Measurements from ENCODE around the gene CDC42EP4.

Gene CDC42EP4

DNA sequence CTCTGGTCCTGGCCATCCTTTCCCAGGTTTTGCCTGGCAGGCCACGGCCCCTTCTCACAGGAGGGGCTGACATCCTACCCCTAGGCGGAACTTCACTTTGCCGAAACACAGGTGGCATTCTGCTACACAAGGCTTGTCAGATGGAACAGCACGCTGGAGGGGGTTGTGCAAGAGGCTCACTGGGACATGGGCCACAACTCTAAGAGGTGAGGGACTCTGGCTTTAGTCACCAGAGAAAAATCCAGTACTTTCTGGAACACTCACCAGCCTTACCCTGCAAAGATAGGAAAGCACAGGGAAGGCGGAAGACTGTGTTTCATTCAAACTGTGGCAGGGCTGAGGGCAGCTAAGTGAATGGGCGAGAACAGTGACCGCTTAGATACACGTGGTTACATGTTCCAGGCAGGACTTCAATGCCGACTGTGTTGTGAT lies 18.3 kb downstream of the CDC42EP4 start:
- DNase-seq = no peak

- no peak for DNase-seq
Observed at GRCh38 chr17:73293031-73293430, 18.8 kb downstream of the CDC42EP4 start.

- no peak for DNase-seq
Observed at GRCh38 chr17:73292031-73292531, 19.7 kb downstream of the CDC42EP4 start.

DNA sequence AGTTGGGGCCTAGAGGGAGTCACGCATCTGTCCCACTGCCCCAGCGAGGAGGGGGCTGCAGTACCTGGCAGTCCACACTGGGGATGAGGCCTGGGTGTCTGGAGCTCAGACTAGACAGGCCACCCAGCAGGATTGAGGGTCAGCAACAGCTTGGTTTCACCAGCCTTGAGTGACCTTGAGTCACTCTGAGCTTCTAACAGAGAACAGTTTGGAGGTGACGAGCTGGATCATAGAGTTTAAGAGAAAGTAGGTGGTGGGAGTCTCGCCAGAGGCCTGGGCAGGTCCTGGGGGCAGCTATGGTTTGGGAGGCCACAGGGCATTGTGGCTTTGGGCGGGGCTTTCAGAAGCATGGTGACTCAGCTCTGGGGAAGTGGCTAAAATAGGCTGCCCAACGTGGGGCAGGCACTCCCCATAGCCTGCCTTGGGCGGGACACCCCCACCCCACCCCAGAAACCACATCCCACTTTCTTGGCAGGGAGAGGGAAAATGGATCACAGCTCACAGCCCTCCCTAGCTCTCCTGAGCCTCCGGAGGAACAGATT lies 20.5 kb downstream of the CDC42EP4 start:
- peak in 1 of 2 experiments; percentile 23 for DNase-seq

GRCh38 chr17:73290399-73291259 lies 21.2 kb downstream of the CDC42EP4 start:
- DNase-seq = no peak

DNA sequence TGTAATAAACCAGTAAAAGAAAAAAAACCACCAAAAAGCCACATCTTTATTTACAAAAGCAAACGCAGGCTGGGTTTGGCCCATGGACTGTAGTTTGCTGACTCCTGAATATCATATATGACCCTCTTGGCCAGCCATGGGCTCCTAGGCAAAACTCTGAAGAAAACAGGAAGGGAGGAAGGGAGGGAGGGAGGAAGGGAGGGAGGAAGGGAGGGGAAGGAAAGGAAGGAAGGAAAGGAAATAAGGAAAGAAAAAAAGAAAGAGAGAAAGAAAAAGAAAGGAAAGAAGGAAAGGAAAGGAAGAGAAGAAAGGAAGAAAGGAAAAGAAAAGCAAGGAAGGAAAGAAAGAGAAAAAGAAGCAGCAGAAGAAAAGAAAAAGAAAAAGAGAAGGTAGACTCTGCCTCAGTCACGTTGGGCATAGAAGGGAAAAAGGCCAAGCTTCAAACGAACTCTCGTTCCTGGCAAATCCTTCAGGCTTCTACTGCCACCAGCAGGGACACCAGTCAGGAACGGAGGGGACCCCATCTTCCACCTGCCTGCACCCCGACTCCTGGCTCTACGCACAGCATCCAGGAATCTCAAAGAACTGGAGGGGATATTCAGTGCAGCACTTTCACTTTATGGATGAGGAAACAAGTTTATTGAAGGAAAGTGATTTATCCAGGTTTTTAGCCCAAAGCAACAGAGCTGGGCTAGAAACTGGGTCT lies 22.1 kb downstream of the CDC42EP4 start:
- DNase-seq = no peak

DNA sequence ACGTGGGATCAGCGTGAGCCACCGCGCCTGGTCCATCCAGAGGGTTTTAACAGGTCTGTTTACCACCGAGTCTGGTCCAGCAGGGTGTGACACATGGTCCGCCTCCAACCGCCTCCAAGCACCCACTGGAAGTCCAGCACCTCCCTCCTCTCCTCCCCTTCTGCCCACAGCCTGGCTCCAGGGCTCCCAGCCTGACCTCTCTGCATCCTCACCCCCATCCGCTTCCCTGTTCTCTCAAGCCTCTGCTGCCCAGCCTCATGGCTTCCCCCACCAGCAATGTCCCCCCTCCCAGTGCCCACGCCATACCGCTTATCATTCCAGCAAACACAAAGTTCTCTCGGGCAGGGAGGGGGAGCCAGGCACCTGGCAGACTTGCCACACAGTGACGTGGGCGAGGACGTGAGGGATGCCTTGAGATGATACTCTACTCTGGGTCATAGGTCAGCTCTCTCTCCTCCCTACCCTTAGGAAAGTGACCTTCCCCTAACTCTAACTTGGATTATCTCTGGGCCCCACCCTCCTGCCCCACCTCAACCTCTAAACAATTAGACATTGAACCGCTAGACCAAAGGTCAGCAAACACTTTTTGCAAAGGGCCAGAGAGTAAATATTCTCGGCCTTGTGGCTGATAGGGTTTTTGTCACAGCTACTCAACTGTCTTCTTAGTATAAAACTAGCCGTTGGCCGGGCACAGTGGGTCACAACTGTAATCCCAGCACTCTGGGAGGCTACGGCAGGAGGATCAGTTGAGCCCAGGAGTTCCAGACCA lies 23.1 kb downstream of the CDC42EP4 start:
- DNase-seq = no peak

GRCh38 chr17:73286863-73287296 lies 24.9 kb downstream of the CDC42EP4 start:
- no peak for DNase-seq

GRCh38 chr17:73285916-73286862 lies 25.6 kb downstream of the CDC42EP4 start:
- DNase-seq = no peak

DNA sequence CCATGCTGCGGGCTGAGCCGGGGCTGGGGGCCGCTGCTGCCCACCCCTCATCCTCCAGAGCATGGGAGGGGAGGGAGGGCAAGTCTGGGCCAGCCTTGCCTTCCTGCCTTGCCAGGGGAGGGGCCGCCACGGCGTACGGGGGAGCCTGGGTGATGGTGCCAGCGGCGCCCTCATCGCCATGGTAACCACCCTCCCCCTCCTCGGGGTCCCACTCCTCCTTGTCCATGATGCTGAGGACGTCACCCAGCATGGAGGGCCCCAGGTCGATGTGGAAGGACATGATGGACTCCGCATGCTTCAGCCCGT lies 26.2 kb downstream of the CDC42EP4 start:
- DNase-seq = no peak

DNA sequence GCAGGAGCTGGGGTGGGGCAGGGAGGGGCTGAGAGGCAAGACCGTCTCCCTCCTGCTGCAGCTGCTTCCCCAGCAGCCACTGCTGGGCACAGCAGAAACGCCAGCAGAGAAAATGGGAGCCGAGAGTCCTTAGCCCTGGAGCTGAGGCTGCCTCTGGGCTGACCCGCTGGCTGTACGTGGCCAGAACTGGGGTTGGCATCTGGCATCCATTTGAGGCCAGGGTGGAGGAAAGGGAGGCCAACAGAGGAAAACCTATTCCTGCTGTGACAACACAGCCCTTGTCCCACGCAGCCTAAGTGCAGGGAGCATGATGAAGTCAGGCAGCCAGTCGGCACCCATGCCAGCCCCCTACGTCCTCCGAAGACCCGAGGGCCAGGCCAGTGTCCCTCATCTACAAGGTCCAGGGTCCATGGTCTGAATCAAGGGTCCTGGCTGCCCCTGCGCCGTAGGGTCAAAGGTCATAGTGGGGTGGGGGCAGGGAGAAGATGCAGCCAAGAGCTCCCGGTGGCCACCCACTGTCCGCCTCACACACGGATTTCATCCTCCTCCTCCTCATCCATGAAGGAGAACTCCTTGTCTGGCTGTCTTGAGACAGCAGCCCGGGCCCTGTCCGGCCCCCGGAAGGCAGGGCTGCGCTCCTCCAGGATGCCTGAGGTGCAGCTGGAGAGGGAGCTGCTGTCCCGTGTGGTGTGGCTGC lies 26.7 kb downstream of the CDC42EP4 start:
- DNase-seq = no peak

GRCh38 chr17:73284354-73284753 lies 27.4 kb downstream of the CDC42EP4 start:
- DNase-seq = no peak

DNA sequence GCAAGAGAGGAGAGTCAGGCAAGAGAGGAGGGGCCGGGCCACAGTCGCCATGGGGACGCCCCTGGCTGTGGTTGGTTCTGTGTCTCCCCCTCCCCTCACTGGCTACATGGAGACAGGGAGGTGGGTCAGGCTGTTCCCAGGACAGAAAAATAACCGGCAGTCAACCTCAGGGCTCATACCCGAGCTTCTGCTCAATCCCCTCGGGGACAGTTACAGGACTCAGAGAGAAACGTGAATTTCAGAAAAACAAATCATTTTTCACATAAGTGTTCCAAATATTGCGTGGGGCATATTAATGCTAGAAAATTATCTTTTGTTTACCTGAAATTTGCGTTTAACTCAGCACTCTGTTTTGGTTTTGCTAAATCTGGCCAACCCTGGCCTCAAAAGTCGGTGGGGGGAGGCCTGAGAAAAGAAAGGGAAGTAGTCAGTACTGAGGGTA lies 27.9 kb downstream of the CDC42EP4 start:
- no peak for DNase-seq

GRCh38 chr17:73283250-73283649 lies 28.6 kb downstream of the CDC42EP4 start:
- no peak for DNase-seq

DNA sequence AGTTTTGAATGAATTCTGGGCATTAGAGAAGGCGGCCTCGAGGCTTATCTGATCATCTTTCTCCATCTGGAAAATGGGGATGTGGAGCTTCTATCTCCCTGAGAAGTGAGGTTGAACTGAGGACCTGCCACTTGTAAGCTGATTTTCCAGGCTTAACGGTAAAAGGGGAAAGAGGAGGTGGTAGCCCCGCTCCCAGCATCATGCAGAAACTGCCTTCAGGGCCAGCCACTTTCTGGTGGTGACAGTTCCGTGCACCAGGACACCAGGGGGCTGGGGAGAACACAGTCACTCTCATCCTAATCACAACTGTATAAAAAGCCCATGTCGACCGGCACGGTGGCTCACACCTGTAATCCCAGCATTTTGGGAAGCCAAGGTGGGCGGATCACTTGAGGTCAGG lies 29.2 kb downstream of the CDC42EP4 start:
- DNase-seq = no peak

GRCh38 chr17:73281928-73282327 lies 29.9 kb downstream of the CDC42EP4 start:
- DNase-seq = no peak

- no peak for DNase-seq
Observed at GRCh38 chr17:73280191-73280590, 31.6 kb downstream of the CDC42EP4 start.

DNA sequence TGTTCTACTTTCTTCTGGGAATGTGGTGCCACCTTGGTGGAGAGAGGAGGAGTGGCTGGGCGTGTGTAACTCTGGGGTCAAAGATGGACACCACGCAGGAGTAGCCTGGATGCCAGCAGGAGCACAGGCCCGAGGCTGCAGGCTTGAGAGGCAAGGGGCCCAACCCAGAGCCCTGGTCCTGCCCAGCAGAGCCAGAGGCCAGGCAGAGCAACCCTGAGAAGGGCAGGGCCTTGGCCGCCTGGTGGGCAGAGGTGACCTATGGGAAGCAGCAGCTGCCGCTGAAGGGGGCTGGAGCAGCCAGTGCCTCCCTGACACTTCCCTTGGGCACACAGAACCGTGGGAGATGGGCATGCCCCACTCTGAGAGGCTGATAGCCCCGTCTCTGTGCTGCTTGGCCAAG lies 32.1 kb downstream of the CDC42EP4 start:
- DNase-seq = no peak

GRCh38 chr17:73278465-73279453 lies 33.0 kb downstream of the CDC42EP4 start:
- no peak for DNase-seq

DNA sequence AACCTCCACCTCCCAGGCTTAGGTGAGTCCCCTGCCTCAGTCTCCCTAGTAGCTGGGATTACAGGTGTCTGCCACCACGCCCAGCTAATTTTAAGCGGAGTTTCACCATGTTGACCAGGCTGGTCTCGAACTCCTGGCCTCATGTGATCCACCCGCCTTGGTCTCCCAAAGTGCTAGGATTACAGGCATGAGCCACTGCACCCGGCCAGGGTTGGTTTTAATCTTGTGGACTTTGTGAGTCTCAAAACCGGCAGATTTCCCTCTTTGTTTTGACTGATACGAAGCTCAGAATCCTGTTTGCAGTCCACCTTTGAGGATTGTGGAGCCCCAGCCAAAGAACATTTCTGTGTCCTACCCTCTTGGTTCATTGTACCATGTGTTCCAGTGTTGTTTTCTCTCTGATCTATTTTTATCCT lies 33.7 kb downstream of the CDC42EP4 start:
- DNase-seq = no peak
